ENCODE data around the gene ZNF41.
A peak's percentile ranks its signal among the peaks of the same experiment; 100 is the strongest.
"Not testable (repeated sequence)": the region's sequence is repeated elsewhere in the genome, so short reads cannot be mapped to it uniquely, and the experiment has no call there.

Gene ZNF41

DNA sequence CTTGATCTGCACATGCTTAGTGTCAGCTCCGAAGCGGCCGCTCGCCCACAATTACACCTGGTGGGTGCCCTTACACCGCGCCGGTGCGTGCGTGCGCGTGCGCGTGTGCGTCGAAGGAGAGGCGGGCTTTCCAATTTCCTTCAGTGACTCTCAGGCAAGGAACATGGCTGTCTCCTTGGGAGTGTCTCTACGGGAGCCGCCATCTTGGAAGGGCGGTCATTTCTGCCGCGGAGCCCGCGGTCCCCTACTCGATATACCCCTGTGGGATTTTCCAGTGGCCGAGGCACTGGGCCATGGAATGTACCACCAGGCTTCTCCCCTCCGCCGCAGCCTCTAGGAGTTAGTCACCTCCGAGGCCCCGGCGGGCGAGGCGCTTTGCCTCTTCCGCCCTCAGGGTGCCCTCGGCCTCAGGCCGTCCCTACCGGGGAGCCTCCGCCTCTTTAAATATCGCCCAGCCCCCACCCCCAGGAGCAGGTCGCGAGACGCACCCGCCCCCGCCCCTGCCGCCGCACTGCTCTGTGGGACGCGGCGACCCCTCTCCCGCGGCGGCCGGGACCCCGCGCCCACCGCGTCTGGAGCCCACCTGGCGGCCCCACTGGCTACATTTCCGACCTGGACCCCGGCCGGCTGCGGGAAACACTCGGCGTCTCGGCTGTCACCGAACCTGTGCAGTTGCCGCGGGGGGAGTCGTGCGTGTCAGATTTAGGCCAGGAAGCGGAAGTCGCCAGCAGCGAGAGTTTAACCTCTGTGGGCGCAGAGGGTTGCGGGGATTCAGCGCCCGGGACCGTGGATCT is at the start of gene ZNF41:
Gene ZNF41 (minus strand): TSS at position 711 of the 794 bp plus-strand sequence. CDS start 15,741 bp downstream, outside the sequence.
- peak; percentile 59 for DNase-seq (ENCODE audit: low read depth)

DNA sequence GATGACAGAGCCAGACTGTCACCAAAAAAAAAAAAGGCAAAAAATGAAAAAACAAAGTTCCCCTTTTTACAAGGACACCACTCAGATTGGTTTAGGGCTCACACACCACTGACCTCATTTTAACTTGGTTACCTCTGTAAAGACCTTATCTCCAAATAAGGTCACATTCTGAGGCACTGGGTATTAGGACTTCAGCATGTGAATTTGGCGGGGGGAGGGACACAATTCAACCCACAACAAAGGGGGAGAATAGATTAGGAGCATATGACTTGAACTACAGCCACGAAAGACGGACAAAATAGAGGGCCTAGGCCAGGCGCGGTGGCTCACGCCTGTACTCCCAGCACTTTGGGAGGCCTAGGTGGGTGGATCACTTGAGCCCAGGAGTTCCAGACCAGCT is 47.0 kb upstream of the ZNF41 start:
- DNase-seq (ENCODE audit: low read depth), result no peak

DNA sequence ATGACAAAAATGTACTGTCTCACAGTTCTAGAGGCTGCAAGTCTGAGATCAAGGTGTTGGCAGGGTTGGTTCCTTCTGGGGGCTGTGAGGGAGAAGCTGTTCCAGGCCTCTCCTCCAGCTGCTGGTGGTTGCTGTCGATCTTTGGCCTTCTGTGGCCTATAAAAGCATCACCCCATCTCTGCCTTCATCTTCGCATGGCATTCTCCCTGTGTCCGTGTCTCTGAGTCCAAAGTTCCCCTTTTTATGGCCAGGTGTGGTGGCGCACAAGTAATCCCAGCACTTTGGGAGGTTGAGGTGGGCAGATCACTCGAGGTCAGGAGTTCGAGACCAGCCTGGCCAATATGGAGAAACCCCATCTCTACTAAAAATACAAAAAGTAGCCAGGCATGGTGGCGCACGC is 46.5 kb upstream of the ZNF41 start:
- DNase-seq (ENCODE audit: low read depth), result no peak

DNA sequence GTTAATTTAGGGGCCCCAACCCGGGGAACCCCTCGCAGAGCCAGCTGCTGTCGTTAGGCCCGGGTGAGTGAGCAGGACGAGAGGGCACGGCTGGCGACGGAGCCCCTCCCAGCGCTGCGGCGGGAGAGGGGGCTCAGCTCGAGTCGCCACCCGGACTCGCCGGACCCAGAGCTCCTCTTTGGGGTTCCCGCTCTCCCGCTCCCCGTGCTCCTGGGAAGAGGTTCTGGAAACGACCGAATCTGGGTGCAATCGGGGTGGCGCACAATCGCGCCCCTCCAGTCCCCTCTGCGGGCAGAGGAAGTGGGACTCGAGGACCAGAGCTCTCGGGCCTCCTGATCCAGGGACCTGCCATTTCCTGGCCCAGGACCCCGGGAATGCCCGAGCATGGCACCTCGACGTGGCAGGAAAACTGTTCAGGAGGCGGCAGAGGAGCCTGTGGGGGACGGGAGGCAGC is 40.7 kb upstream of the ZNF41 start:
- DNase-seq (ENCODE audit: low read depth), result no peak

DNA sequence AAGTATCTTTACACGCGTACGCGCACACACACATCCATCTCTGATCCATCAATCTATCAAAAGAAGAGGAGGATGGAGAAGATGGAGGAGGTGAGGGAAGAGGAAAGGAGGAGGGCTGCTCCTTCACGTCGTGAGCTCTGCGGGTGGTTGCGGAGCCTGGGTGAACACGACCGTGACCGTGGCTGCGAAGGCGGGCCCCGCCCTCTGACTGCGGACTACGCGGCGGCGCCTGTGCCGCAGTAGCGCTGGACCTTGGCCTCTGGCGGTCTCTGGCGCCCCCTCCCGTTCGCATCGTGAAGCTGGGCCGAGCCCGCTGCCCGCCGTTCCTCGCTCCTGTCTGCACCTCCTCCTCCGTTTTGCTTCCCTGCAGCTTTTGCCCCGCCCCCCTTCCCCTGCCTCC is 40.3 kb upstream of the ZNF41 start:
- peak; percentile 60 for DNase-seq (ENCODE audit: low read depth)

DNA sequence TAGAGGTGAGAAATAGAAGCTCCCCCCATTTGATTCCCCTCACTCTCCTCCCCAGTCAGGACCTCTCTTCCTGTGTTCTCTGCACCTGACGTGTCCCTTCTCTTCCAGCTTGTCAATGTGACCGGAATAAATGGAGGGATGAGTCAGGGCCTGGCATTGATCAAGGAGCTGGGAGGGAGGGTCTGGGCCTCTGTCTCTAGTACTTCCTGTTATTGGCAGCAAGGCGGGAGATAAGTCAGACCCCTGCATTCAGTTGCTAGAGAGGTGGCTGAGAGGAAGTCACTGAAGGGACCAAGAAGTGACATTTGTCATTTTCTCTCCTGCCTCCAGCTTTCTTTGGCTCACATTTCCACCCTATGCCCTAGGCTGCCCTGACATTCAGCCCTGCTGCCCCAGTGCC is 35.1 kb upstream of the ZNF41 start:
- DNase-seq (ENCODE audit: low read depth), result no peak

DNA sequence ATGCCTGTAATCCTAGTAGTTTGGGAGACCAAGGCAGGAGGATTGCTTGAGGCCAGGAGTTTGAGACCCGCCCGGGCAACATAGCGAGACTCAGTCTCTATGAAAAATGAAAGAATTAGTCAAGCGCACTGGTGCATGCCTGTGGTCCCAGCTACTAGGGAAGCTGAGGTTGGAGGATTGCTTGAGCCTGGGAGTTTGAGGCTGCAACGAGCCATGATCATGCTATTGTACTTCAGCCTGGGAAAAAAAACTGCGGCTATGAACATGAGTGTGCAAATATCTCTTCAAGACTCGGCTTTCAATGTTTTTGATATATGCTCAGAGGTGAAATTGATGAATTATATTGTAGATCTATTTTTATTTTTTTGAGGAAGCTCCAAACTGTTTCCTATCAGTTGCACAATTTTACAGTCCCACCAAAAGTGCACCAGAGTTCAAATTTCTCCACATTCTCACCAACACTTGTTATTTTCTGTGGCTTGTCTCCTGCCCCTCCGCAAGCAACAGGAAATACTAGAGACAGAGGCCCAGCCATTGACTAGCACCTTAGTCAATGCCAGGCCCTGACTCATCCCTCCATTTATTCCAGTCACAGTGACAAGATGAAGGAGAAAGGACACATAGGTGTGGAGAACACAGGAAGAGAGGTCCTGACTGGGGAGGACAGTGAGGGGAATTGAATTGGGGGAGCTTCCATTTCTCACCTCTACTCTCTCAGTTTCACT is 33.1 kb upstream of the ZNF41 start:
- DNase-seq (ENCODE audit: low read depth), result no peak

DNA sequence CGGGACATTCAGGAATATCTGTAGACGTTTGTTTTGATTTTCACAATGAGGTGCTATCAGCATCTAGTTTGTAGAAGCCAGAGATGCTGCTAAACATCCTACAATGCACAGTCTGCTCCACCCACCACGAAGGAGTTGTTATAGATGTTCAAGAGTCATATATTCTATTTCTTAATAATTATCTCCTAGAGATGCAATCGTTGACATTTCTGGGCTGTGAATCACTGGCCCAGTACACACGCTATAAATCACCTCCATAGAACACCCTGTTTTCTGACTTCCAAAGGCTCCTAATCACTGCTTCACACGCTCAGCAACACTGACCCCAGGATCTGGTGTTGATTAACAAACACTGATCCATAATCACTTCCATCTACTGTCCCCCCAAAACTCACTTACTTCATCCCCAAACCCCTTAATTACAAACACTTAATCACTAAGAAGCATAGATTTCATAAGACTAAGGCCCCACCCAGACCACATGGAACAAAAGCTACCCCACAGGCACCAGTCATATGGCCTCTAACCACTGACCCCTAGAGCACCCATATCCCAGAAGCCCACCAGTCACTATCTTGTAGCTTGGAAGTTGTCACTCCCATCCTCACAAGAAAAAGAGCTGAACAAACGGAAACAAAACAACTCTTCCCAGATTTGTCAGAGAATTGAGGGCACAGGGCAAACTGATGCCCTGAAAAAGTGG is 31.7 kb upstream of the ZNF41 start:
- DNase-seq (ENCODE audit: low read depth), result no peak

DNA sequence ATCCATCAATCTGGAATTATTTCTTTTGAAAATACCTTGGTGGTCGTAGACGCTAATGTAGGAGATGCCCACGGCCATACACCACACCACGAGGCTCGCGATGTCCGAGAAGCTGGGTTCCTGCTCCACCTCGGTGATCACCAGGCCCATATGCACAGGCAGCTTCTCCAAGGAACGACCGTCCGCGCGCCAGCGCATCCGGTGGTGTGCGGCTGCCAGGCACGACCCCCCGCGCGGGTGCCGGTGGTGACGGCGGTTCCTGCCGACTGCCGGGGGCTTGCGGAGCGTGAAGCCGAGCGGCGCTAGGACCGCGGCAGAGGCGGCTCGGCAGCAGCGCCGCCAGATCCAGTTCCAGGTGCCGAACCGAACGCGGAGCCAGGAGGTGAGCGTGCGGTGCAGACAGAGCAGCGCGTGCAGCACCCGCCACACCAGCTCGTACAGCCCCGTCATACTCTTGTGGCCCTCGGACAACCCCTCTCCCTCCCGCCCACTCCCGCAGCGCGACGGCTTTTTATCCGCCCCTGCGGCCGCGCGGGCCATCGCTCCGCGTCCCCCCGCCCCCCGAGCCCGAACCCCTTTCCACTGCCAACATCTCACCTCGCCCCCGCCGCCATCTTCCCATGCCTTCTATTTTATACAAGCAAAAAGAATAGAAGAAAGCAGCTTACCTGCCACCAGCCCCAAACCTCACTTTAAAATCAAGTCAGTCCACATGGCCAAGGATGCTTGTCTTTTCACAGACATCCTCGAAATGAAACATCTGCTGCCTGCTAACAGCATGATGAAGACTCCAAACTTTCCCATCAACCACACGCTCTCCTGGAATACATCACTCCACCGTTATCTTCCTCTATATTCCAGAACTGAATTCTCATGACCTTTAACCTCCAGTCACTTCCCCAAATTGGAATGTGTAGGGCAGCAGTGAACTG is 30.3 kb upstream of the ZNF41 start:
- DNase-seq (ENCODE audit: low read depth), result not testable (repeated sequence)

DNA sequence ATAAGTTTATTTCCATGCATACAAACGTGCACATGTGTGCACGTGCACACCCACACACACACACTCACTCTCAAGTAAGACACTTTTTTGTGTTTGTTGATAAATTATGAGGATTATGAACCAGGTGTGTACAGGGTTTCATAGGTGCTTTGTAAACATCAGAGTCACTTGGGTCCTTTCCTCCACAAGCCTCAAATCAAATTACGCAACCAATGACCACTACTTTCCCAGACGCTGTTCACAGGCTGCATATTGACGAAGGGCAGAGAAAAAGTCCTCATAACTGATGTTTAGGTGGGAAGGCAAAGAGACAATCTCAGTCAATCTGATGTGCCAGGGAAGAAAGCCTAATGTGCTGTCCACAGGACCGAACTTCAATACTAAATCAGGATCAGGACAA is 29.4 kb upstream of the ZNF41 start:
- DNase-seq (ENCODE audit: low read depth), result not testable (repeated sequence)

DNA sequence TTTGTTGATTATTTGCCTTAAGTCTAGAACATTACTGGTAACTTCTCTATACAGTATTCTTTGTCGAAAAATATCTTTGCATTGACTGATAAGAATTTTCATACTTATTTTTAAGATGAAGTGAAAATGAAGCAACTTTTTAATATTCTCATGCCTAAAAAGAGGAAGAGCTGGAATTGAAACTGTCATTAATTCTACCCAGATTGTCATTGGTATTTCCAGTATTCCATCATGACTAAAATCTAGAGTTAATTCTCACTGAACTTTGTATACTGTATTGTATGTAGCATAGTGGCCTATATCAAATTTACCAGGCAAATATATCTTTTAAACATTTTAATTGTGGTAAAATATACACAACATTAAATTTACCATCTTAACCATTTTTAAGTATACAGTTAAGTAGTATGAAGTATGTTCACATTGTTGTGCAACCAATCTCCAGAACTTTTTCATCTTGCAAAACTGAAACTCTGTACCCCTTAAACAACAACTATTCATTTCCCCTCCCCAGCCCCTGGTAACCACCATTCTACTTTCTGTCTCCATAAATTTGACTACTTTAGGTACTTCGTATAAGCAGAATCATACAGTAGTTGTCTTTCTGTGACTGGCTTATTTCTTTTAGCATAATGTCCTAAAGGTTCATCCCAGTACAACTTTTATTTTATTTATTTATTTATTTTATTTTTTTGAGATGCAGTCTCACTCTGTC is 24.3 kb upstream of the ZNF41 start:
- DNase-seq (ENCODE audit: low read depth), result no peak

DNA sequence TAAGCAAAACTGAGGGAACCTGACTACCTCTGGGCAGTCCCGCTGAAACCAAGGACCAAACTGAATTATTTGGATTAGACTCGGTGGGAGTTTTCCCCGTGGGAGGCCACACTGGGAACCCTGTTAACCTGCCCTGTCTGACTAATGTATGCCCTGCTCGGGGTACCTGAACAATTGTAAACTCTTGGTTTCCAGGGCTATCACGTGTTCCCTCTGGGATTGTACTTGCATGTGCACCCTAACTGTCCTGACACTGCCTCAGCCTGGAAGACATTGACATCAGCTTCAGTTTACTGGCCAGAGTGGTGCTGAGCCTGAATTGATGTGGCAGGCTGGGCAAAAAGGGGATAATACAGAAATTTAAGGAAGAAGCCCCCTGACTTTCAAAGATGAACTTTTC is 20.1 kb upstream of the ZNF41 start:
- no peak for DNase-seq (ENCODE audit: low read depth)

DNA sequence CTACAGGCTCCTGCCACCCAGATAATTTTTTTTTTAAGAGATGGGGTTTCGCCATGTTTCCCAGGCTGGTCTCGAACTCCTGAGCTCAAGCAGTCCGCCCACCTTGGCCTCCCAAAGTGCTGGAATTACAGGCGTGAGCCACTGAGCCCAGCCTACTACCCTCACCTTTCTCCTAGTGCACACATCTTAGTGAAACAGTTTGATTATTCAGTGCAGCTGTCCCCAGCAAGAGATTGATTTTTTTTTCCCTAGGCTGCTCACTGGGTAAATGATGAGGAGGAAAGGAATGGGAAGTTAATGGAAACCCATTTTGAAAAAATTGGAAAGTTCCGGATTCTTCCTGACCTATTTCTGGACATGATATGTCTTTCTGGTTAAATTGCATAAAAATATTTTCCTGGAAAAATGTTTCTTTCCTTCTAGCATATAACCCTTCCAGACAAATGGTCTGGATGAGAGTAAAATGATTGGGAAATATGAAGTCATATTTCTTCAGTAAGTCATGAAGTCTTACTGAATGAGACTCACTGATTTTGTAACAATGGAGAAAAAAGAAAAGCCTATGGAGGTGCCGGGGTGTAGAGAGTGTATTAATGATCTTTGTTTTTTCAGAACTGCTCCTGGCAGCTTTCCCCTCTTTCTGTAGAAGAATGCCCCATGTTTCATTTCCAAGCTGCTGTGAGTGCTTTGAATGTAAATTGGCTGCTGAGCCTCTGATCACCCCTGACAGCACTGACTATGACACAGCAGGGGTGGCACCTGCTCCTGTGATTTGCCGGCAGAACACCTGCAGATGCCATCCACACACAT is 19.5 kb upstream of the ZNF41 start:
- no peak for DNase-seq (ENCODE audit: low read depth)

DNA sequence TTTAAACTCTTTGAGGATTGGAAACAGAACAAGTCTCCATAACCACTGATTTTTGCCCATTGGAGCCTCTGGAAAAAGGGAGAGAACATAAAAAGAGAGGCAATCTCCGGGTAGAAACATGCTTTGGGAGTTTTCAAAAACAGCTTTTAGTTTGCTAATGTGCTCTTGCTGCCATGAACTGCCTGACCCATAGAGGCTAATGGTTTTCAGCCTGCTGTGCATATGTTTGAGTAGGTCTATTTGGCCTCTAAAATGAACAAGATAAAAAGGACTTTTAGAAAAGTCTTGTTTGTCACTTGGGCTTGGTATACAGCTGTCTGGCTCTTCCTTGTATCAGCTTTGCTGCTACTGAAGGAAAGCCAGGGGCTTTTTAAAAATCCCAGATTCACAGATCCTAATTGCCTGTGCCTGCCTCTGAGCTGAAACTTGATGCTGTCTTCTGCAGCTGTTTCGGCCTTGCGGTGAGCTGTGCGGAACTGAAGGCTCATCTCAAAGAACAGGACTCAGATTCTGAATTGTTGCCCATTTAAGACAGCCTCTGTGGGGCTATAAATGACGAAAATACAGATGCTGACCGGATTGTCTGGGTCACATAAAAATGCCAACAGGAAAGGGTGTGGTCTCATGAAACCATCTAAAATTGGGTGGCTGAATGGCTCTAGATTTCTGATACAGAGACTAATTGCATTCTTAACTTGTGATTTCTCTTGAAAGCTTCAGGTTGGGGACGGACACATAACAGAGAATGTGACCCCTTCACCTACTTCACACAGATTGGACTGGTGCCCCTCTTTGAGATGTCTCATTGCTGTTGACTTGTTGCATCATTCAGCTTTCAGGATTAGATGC is 18.4 kb upstream of the ZNF41 start:
- no peak for DNase-seq (ENCODE audit: low read depth)

DNA sequence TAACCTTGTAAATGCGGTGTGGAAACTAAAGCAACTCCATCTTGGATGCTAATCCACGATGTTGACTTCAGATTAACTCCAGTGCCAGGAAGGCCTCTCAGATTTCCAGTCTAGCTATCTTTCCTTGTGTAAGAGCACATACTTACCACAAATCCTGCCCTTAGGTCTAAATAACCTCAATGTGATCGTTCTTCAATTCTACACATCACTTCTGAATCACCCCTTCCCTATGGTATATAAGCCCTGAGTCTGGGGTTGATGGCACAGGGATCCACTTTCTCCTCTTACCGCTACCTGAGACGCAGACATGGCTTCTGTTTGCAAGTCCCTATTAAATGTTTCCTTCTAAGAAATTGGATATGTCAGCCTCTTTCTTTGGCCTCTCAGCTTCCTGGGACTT is 17.5 kb upstream of the ZNF41 start:
- no peak for DNase-seq (ENCODE audit: low read depth)

DNA sequence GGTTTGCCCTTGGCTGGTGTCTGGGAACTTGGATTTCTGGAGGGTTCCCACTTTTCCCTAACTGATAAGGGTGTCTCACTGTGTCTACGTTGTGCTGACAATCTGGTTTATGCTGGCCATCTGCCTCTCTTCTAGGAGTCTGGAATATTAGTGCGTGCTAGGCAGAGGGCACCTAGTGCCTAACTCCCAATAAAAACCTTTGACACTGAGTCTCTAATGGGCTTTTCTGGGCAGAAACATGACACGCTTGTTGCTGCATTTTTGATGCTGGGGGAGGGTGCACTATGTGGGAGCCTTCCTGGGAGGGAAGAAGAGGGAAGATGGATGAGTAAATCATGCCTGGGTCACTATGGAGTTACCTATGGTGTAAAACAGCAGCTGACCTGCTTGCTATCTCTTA is 16.3 kb upstream of the ZNF41 start:
- no peak for DNase-seq (ENCODE audit: low read depth)

DNA sequence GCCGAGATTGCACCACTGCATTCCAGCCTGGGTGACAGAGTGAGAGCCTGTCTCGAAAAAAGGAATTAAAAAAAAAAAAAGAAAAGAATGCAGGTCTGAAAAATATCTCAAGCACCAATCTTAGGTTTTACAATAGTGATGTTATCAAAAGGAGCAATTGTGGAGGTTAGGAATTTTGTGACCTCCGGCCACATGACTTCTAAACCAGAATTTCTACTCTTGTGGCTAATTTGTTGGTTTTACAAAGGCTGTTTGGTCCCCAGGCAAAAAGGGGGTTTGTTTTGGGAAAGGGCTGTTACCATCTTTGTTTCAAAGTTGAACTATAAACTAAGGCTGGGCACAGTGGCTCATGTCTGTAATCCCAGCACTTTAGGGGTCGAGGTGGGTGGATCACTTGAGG is 15.4 kb upstream of the ZNF41 start:
- no peak for DNase-seq (ENCODE audit: low read depth)

DNA sequence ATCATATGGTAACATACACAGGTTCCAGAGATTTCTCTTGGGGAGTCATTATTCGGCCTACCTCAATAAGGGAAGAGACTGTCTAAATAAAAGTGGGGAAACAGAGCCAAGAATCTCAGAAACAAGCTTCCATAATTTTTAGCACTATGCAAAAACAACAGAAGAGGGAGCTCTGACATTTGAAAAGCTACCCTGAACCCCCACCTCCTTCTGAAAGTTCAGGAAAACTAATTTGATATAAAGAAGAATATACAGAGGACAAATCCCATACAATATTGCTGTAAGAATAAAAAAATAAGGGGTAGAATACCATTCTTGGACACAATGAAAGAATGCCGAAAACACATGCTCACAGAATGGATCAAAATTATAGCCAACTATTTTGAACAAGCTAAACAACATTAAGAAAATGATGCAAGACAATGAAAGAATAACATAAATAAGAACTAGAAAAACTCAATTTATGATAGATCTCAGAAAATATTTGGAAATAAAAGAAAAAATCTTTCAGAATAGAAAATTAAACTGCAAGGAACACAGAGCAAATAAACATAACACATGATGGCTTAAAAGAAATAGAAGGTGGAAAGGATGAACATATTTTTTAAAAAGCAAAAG is 14.4 kb upstream of the ZNF41 start:
- DNase-seq (ENCODE audit: low read depth), result no peak

DNA sequence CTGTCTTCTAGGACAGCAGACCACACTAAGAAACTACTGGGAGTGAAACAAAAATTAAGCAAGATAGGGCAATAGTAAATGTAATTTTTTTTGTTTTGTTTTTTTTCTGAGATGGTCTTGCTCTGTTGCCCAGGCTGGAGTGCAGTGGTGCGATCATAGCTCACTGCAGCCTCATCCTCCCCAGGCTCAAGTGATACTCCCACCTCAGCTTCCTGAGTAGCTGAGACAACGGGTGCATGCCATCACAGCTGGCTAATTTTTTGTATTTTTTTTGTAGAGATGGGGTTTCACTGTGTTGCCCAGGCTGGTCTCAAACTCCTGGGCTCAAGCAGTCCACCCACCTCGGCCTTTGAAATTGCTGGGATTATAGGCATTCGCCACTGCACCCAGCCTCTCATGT is 9.1 kb upstream of the ZNF41 start:
- not testable (repeated sequence) for DNase-seq (ENCODE audit: low read depth)

All from activated gamma-delta T cell treated with anti-CD3 and anti-CD28 coated beads, Interleukin-2, amount 50 U/mL, for 16 hours (primary cell).